ENCODE results near the gene CDC25C.

CDC25C gene

GRCh38 chr5:138331449-138332368, at the start of gene CDC25C:
TSS of gene CDC25C (minus strand) at chr5:138331804. CDS start at chr5:138331180, 624 bp downstream.
- DNase-seq (ENCODE audit: low read depth in 2 of 2), result peak; percentile 89 to 96

DNA sequence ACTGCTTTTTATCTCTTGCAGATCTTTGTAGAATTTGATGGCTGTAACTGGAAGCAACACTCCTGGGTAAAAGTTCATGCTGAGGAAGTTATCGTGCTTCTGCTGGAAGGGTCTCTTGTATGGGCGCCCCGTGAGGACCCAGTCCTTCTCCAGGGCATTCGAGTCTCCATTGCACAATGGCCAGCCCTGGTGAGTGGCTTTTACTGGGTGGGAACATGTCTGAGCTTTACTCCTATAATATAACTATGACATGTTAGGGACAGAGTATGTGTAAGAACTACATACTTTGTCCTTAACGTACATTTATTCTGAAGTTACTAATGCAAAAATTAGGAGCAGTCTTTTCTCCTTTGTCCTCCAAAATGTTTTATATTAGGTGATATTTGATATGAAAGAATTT, 41.0 kb upstream of the CDC25C start:
- no peak for DNase-seq (ENCODE audit: low read depth in 2 of 2)

DNA sequence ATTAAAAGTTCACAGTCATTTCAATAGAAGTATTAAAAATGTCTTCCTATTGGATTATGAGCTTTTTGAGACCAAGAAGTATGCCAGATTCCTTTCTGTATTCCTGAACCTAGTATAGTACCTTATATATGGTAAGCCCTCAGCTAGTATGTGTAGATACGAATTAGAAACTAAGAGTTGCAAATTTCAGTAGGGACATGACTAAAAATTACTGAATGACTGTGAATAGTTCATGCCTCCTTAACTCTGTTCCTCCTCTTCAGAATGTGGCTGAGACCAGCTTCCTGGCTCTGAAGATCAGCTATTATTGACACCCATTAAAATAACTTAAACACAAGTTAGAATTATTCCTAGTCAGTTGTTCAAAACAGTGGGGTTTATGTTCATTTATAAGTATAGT, 40.6 kb upstream of the CDC25C start:
- no peak for DNase-seq (ENCODE audit: low read depth in 2 of 2)

DNA sequence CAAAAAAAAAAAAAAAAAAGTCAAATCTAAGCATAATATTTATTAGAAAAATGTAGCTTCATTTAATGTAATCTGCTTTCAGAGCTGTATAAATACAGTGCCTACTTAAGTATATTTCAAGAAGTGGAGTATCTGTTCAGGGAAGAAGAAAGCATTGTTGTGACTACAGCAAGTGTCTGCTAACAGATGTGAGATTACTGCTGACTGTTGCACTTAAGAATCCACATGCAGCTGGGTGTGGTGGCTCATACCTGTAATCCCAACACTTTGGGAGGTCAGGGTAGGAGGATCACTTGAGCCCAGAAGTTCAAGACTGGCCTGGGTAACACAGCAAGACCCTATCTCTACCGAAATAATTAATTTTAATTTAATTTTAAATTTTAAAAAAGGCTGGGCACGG, 39.9 kb upstream of the CDC25C start:
- DNase-seq (ENCODE audit: low read depth in 2 of 2), result no peak

DNA sequence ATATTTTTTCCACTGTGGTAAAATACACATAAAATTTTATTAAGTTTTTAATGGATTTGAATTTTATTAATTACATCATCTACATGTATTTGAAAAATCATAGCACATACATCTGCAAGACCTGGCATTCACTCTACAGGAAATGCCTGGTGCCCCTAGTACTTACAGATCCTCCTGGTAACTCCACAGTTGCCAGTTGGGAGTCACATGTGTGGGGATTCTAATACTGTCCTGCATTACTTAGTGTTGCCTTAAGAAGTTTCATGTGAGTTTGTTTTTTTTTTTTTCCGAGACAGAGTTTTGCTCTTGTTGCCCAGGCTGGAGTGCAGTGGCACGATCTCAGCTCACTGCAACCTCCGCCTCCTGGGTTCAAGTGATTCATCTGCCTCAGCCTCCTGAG, 38.9 kb upstream of the CDC25C start:
- DNase-seq (ENCODE audit: low read depth in 2 of 2), result no peak

GRCh38 chr5:138369706-138370105, 38.1 kb upstream of the CDC25C start:
- no peak for DNase-seq (ENCODE audit: low read depth in 2 of 2)

DNA sequence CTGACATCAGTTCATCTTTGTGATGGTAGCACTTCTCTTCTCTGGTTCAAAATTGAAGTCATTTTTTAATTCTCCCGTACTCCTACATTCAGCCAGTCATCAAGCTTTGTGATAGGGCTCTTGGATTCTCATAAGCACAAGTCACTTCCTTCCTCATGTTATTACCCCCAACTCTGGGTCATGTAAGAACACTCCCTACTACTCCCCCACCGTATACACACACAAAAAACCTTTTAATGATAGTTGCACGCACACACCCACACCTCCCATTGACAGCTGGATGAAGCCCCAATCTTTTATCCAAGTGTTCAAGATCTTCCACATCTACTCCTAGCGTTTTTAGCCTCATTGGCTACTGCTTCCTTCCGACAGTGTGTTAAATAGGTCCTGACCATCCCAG, 37.7 kb upstream of the CDC25C start:
- no peak for DNase-seq (ENCODE audit: low read depth in 2 of 2)

GRCh38 chr5:138366632-138367382, 35.2 kb upstream of the CDC25C start:
- no peak for DNase-seq (ENCODE audit: low read depth in 2 of 2)

DNA sequence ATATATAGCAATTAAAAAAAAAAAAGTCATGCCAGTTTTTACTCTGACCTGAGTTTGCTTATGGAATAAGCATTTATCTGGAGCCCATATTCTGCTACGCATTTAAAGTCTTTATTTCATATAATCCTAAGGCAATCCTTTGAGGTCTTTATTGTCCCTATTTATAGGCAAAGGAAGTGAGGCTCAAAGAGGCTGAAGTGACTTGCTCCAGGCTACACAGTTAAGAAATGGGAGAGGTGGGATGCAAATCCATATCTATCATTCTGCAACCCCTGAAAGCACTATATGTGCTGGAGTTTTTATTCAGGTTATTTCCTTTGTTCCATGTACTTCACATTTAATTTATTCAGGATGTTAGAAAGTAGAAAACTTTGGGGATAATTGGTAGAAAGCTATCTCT, 33.0 kb upstream of the CDC25C start:
- no peak for DNase-seq (ENCODE audit: low read depth in 2 of 2)

DNA sequence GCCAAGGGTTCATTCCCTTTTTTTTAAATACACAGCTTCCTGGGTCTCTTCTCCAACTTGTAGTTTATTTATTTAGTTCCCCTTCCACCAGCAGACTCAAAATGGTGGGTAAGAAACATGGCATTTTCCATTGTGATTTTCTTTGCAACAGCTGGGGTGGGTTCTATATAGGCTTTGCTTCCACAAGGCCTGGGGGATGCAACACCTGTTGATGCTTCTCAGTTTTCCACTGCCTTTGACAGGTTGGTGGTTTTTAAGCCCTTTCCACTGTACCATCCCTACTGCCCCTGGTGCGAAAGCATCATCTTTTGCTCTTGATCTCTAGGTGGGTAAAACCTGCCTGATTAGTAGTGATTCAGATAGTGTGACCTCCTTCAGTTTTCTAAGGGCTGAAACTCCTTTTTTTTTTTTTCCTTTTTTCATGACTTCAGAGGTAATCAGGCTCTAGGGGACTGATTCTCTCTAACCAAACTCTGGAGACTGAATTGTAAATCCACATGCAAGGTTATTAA, 29.4 kb upstream of the CDC25C start:
- no peak for DNase-seq (ENCODE audit: low read depth in 2 of 2)

- no peak for DNase-seq (ENCODE audit: low read depth in 2 of 2)
Observed at GRCh38 chr5:138359621-138360020, 28.0 kb upstream of the CDC25C start.

GRCh38 chr5:138354926-138355378, 23.3 kb upstream of the CDC25C start:
- peak; percentile 14 to 25 for DNase-seq (ENCODE audit: low read depth in 2 of 2)

DNA sequence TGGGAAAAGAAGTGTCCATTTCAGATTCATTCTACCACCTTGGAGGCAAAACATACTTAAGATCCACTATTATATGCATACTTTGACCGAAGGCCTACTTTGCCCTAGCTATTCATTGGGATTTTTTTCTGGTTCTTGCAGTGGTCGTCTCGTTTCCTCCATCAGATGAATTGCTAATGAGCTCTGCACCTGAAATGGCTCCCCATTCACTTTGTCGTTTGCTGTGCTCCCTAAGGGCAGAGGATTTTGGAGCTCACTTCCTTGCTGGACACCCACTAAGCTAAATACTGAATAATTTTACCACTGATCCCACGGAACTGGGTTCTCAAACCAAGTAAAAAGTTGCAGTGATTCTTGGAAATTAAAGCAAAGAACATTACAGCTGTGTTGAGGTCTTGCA, 22.8 kb upstream of the CDC25C start:
- DNase-seq (ENCODE audit: low read depth in 2 of 2), result no peak

DNA sequence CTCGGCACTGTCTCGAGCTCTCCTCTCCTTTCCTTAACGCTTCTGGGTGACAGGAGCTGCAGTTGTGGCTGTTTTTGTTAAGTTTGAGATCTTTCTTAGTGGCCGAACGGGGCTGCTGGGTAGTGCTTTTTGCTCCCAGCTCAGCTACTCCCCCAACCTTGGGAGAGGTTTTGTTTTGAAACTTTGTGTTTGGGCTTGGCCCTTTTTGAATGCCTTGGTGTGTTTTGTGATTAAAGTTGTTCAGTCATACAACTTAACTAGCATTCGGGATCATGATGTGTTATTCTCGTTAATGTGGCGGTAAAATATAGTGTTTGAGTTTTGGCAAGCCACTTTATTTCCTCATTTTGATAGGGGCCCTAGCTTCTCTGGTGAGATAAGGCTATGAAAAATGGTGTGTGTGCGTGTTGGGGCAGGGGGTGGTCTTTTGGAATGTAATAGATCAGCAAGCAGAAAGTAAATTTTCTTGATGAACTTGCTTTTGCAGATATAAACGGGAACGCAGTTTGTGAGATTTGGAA, 22.0 kb upstream of the CDC25C start:
- DNase-seq (ENCODE audit: low read depth in 2 of 2), result no peak

DNA sequence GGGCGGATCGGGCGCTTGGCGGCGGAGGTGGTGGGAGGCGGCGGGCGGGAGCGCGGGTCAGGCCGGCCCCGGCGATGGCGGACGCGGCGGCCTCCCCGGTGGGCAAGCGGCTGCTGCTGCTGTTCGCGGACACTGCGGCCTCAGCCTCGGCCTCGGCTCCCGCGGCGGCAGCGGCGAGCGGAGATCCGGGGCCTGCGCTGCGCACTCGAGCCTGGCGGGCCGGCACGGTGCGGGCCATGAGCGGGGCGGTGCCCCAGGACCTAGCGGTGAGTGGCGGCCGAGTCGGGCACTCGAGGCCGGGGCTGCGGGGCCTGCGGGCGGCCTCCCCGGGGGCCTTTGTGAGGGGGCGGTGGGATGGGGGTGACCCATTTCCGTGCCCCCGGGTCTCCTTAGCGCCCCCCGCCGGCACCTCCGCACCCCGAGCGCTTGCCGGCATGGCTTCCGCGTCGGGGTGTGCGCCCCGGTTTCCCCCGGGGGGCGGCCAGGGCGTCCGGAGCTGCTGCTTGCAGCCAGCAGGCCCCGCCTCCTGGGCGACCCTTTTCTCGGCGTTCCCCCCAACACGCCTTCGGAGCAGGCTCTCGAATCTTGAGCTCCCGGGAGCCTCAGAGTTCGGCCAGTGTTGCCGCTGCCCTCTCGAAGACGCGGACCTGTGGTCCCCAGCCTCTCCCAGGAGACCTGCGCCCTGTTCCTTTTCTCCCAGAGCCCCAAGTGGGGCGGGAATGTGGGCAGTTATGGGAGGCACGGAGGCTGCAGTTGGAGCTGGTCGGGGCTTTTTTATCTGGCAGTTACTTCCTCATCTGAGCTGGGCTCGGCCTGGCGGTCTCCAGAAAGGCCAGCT, 21.3 kb upstream of the CDC25C start:
- DNase-seq (ENCODE audit: low read depth in 2 of 2), result peak; percentile 34 to 53

DNA sequence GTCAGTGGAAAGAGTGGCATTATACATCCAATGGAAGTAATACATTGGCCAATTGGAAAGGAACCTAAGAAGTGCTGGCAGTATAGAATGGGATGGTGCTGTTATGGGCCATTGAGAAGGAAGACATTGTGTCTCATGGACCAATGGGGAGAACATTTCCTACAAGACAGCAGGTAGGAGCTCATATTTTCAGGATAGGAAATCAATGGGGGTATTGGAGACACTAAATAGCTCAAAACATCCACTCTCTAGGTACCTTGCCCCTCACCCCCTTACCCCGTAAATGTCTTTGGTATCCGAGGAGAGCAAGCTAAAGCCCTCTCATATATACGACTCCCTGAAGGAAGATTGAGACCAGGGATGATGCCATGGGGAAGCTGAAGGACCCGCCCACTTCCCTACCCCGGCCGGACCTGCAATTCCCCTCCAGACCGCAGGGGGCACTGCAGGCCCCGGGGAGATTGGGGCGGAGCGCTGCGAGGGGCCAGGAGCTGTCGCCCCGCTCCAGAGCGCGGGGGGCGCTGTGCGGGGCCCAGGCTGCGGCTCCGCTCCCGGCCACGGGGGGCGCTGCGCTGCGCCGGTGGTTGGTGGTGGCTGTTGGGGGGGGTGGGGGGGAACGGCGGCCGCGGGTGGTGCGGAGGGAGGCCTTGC, 20.6 kb upstream of the CDC25C start, which contains the start of gene KDM3B:
TSS of gene KDM3B (plus strand) at position 615 of the 651 bp plus-strand sequence. CDS start 111 bp downstream, outside the sequence.
- DNase-seq (ENCODE audit: low read depth in 2 of 2), result peak; percentile 69 to 85

DNA sequence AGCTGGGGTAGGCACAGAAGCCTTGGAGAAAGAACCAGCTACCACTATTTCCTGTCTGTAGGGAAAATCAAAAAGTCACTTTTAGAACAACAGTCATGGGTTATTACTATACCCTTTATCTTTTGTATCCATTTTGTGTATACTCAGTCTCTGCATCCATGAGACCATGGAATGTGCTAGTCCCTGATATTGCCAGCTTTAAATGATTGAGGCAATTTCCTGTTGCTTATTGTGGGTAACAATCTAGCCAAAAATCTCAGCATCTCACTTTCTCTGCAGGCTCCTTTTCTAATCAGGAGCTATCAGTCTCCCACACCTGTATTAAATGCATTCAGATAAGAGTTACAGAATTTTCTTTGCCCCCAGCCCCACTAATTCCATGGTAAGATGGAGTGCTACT, 19.9 kb upstream of the CDC25C start:
- DNase-seq (ENCODE audit: low read depth in 2 of 2), result no peak

DNA sequence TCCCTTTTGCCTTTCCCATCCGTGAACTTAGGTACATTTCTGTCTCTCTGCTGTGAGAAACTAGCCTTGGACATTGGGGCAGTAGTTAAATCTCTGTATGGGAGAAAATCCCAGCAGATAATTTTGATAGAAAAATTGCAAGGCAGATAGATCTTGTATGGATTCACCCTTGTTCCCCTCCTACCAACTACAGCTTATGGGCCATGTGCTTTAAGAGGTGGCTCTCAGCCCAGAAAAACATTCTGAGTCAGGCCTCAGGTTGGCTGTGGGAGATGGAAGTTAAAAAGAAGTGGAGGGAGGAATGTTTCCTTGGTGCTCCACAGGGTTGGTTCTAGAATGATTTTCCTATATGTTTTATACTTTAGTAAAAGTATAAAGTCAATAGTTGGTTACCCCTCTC, 19.5 kb upstream of the CDC25C start:
- DNase-seq (ENCODE audit: low read depth in 2 of 2), result no peak

DNA sequence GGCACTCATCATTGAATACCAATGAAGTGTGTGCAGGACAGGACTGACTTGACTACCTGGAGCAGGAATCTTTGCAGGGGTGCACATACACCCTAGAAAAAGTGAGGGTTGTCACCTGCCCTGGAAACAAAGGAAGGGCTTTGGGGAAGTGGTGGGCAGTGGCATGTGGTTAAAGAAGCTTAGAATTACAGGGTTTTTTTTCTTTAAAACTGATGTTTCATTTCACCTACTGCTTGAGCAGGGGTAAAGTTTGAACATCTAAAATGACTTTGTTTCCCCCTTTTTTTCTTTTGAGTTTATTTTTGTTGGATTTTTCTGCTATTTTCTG, 18.9 kb upstream of the CDC25C start:
- no peak for DNase-seq (ENCODE audit: low read depth in 2 of 2)

GRCh38 chr5:138349852-138350562, 18.4 kb upstream of the CDC25C start:
- DNase-seq (ENCODE audit: low read depth in 2 of 2), result no peak
